Duodenal mucosa (tissue), 2 donors: ENCODE results near the gene ARHGAP44.

Experiments
- H3K27ac ChIP-seq: one replicate; pipeline ENCODE4 v1.7.0; 2013; ENCODE audit warnings: low read depth, low read length
- H3K27me3 ChIP-seq, 2 donors: one replicate each; pipeline ENCODE4 v1.7.0; 2013; ENCODE audit warnings: low read length in 2 of 2, control low read depth in 1 of 2; ENCODE audit not compliant: insufficient read depth in 2 of 2, control insufficient read depth in 1 of 2
- H3K36me3 ChIP-seq, 2 donors: one replicate each; pipeline ENCODE4 v1.7.0; 2013; ENCODE audit warnings: low read length in 2 of 2, control low read depth in 1 of 2; ENCODE audit not compliant: insufficient read depth in 2 of 2, control insufficient read depth in 1 of 2
- H3K4me1 ChIP-seq, 2 donors: one replicate each; pipeline ENCODE4 v1.7.0; 2013; ENCODE audit warnings: low read length in 2 of 2, control low read depth in 1 of 2; ENCODE audit not compliant: insufficient read depth in 2 of 2, control insufficient read depth in 1 of 2
- H3K4me3 ChIP-seq, 2 donors: one replicate each; pipeline ENCODE4 v1.7.0; 2013; ENCODE audit warnings: low read length in 2 of 2, low read depth in 1 of 2
- H3K9ac ChIP-seq, 2 donors: one replicate each; pipeline ENCODE4 v1.7.0; 2013; ENCODE audit warnings: low read length in 2 of 2, low read depth in 1 of 2
- H3K9me3 ChIP-seq, 2 donors: one replicate each; pipeline ENCODE4 v1.7.0; 2013; ENCODE audit warnings: low read length in 2 of 2, control low read depth in 1 of 2; ENCODE audit not compliant: control insufficient read depth in 1 of 2

ARHGAP44 gene

GRCh38 chr17:12769981-12770380, 19.3 kb upstream of the ARHGAP44 start:
- Histone ChIP-seq H3K27me3 (no peaks in the 10 kb centered on the region), H3K4me1 (no peaks in the 10 kb centered on the region), H3K4me3 (no peak overlapping the region), H3K9me3 (no peaks in the 10 kb centered on the region), H3K36me3 (no peaks in the 10 kb centered on the region), H3K27ac (no peak overlapping the region), H3K9ac (no peak overlapping the region)

- Histone ChIP-seq H3K27ac (no peak overlapping the region), H3K9me3 (no peaks in the 10 kb centered on the region), H3K36me3 (no peaks in the 10 kb centered on the region), H3K27me3 (no peaks in the 10 kb centered on the region), H3K9ac (no peak overlapping the region), H3K4me1 (no peaks in the 10 kb centered on the region), H3K4me3 (no peak overlapping the region)
Measured at GRCh38 chr17:12773153-12773552, 16.1 kb upstream of the ARHGAP44 start.

- Histone ChIP-seq H3K4me3 (peak overlapping the region; percentile 74 to 84), H3K4me1 (peaks cover 17 to 25% of the 10 kb centered on the region in 2 donors), H3K9me3 (no peaks in the 10 kb centered on the region), H3K27ac (no peak overlapping the region), H3K27me3 (peaks cover 0 to 3% of the 10 kb centered on the region in 2 donors), H3K36me3 (no peaks in the 10 kb centered on the region), H3K9ac (no peak overlapping the region)
Measured at GRCh38 chr17:12789075-12789480, 220 bp upstream of the ARHGAP44 start.

GRCh38 chr17:12790249-12791106, 1.2 kb downstream of the ARHGAP44 start:
- Histone ChIP-seq H3K27me3 (peaks cover 0 to 3% of the 10 kb centered on the region in 2 donors), H3K9me3 (no peaks in the 10 kb centered on the region), H3K36me3 (no peaks in the 10 kb centered on the region), H3K4me3 (peak overlapping the region; percentile 74 to 84), H3K27ac (no peak overlapping the region), H3K4me1 (peaks cover 17 to 30% of the 10 kb centered on the region in 2 donors), H3K9ac (peak overlapping the region; percentile 56 to 57)

GRCh38 chr17:12794919-12795532, 5.7 kb downstream of the ARHGAP44 start:
- Histone ChIP-seq H3K9ac (no peak overlapping the region), H3K9me3 (no peaks in the 10 kb centered on the region), H3K36me3 (no peaks in the 10 kb centered on the region), H3K4me3 (no peak overlapping the region), H3K27me3 (peaks cover 0 to 3% of the 10 kb centered on the region in 2 donors), H3K4me1 (peaks cover 17 to 30% of the 10 kb centered on the region in 2 donors), H3K27ac (no peak overlapping the region)

- H3K4me3 ChIP-seq: no peak overlapping the region
- no peak overlapping the region for H3K9ac ChIP-seq
- no peaks in the 10 kb centered on the region for H3K36me3 ChIP-seq
- no peak overlapping the region for H3K27ac ChIP-seq
- H3K9me3 ChIP-seq: no peaks in the 10 kb centered on the region
- H3K27me3 ChIP-seq: no peaks in the 10 kb centered on the region
- H3K4me1 ChIP-seq: peaks cover 0 to 5% of the 10 kb centered on the region in 2 donors
Measured at GRCh38 chr17:12800855-12801365, 11.6 kb downstream of the ARHGAP44 start.

- Histone ChIP-seq H3K4me3 (no peak overlapping the region), H3K36me3 (no peaks in the 10 kb centered on the region), H3K27ac (no peak overlapping the region), H3K9me3 (peaks cover 7 to 9% of the 10 kb centered on the region in 2 donors), H3K27me3 (no peaks in the 10 kb centered on the region), H3K9ac (no peak overlapping the region), H3K4me1 (no peaks in the 10 kb centered on the region)
Measured at GRCh38 chr17:12806630-12807029, 17.3 kb downstream of the ARHGAP44 start.

- Histone ChIP-seq H3K4me3 (no peak overlapping the region), H3K4me1 (no peaks in the 10 kb centered on the region), H3K9me3 (peaks cover 7 to 9% of the 10 kb centered on the region in 2 donors), H3K27me3 (no peaks in the 10 kb centered on the region), H3K9ac (no peak overlapping the region), H3K27ac (no peak overlapping the region), H3K36me3 (no peaks in the 10 kb centered on the region)
Measured at GRCh38 chr17:12808723-12809122, 19.4 kb downstream of the ARHGAP44 start.

GRCh38 chr17:12812877-12813276, 23.6 kb downstream of the ARHGAP44 start:
- Histone ChIP-seq H3K36me3 (no peaks in the 10 kb centered on the region), H3K27ac (no peak overlapping the region), H3K27me3 (no peaks in the 10 kb centered on the region), H3K4me1 (peaks cover 0 to 6% of the 10 kb centered on the region in 2 donors), H3K9me3 (peaks cover 7 to 13% of the 10 kb centered on the region in 2 donors), H3K4me3 (no peak overlapping the region), H3K9ac (no peak overlapping the region)

GRCh38 chr17:12813664-12814063, 24.4 kb downstream of the ARHGAP44 start:
- H3K27me3 ChIP-seq: no peaks in the 10 kb centered on the region
- no peak overlapping the region for H3K9ac ChIP-seq
- H3K4me3 ChIP-seq: no peak overlapping the region
- H3K9me3 ChIP-seq: peaks cover 0 to 14% of the 10 kb centered on the region in 2 donors
- H3K4me1 ChIP-seq: peaks cover 0 to 6% of the 10 kb centered on the region in 2 donors
- no peak overlapping the region for H3K27ac ChIP-seq
- H3K36me3 ChIP-seq: no peaks in the 10 kb centered on the region
